Measurements from ENCODE around the gene RACK1.

Gene RACK1

DNA sequence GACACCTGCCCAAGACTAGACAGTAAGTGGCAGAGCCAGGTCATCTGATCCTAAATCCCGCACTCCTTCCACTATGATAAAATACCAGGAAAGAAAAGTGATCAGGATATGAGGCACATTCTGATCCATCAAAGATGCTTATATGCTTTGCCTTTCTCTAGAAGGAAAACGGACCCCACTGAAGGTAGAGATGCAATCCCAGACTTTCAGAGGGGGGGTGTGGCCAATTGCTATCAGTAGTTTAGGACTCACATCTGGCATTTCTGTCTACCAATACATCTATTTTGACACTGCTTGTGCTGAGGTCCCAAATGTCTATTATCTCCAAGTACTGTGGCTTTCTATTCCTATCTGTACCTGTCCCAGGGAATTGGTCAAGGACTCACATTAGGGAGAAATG lies 15.6 kb upstream of the RACK1 start:
- DNase-seq: no peak

DNA sequence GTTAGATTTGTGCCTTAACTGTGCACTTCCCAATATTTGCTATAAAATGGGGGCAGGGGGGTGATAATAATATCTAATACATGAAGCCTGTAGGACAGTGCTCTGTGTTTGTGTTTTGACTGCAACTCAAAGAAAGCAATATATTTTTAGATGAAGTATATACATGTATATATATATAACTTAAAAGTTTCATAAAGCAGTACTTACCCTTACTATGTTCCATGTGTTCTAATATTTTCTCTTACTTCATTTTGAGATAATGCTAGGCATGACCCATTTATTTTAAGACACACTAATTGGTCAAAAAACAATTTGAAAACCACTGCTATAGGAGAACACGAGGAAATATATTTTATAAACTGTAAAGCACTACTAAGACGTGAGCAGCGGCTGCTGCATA lies 14.9 kb upstream of the RACK1 start:
- no peak for DNase-seq

GRCh38 chr5:181255836-181256578 lies 12.3 kb upstream of the RACK1 start:
- DNase-seq: no peak

DNA sequence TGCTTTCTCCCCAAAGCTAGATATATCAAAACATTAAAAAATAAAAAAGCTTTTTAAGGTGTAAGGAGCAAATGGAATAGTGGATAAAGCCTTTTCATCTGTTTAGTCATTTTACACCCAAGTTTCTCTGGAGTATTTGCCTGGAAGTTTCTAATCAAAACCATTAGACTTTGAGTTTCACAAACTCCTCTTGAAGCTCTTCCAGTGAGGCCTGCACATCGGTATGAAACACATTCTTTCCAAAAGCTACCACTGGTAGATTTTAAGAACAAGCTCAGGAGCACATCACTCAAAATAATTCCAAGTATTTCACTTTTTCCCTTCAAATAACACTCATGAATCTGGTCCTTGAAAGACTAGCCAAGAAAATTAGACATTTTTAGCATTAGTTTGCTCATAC lies 11.6 kb upstream of the RACK1 start:
- no peak for DNase-seq

DNA sequence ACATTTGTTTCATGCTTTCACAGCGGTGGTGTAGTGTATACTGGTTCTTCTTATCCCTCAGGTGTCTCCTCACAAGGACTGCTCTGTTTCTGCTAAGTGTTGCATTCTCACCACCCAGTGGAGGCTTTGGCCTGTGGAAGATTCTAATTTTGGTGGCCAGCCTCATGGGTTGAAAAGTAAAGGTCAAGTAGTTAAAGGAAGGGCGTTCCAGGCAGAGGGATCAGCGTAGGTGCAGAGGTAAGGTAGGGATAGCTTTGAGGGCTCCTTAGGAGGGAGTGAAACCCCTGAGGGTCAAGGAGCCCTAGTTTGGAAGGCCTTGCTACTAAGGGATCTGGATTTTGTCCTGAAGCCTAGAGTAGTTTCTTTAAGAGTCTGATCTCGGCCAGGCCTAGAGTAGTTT lies 4.6 kb upstream of the RACK1 start:
- DNase-seq: no peak

- DNase-seq: no peak
Observed at GRCh38 chr5:181246276-181247049, 2.8 kb upstream of the RACK1 start.

GRCh38 chr5:181245427-181246275 lies 1.9 kb upstream of the RACK1 start:
- DNase-seq: no peak

- no peak for DNase-seq
Observed at GRCh38 chr5:181243018-181243563, 615 bp downstream of the RACK1 start.

DNA sequence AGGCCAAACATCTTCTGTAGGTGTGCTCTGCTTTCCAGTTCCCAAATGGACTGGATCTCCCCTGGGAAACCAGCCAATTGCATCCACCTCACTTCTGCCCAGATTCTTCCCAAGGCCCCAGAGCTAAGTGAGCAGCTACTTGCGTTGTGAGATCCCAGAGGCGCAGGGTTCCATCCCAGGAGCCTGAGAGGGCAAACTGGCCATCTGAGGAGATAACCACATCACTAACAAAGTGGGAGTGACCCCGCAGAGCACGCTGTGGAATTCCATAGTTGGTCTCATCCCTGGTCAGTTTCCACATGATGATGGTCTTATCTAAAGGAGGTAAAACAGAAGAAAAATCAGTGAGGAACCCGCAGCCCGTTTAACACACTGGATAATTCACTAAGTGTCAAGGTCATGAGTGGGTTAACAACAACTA lies 1.7 kb downstream of the RACK1 start:
- no peak for DNase-seq

DNA sequence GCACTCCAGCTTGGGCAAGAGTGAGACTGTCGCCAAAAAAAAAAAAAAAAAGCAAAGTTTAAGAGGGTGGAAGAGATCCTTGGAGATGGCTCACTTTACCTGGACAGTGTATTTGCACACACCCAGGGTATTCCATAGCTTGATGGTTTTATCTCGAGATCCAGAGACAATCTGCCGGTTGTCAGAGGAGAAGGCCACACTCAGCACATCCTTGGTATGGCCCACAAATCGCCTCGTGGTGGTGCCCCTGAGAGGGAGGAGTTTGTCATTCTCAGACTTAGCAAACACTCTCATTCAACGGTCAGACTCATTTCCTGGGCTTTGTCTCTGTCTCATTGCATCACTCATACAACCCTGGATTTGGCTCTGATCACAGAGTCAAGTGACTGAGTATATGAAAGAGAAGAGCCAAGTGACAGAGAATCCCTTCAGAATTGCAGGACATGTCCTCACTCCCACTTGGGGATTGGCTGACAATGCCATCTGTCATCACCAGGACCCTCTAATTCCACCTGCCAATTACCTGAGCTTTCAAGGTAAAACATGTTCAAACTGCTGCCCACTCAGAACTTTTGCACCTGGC lies 2.2 kb downstream of the RACK1 start:
- DNase-seq: no peak

DNA sequence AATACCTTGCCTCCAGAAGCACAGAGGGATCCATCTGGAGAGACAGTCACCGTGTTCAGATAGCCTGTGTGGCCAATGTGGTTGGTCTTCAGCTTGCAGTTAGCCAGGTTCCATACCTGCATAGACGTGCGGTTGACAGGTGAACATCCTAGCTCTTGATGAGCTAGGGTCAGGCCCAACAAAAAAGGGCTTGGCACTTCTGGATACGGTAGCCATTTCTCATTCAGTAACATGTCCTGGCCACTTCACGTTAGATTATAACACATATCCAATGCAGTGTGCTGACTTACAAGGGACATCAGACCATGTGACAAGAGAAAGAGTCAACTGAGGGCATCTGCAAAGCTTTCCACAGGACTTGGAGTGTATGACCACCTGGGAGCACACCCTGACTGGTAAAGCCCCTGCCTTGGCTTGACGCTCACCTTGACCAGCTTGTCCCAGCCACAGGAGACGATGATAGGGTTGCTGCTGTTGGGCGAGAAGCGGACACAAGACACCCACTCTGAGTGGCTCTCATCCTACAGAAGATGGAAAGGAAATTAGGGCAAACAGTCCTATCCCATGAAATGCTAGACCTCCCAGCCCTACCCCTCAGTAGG lies 4.5 kb downstream of the RACK1 start:
- no peak for DNase-seq

GRCh38 chr5:181237729-181238385 lies 5.8 kb downstream of the RACK1 start:
- DNase-seq: no peak

DNA sequence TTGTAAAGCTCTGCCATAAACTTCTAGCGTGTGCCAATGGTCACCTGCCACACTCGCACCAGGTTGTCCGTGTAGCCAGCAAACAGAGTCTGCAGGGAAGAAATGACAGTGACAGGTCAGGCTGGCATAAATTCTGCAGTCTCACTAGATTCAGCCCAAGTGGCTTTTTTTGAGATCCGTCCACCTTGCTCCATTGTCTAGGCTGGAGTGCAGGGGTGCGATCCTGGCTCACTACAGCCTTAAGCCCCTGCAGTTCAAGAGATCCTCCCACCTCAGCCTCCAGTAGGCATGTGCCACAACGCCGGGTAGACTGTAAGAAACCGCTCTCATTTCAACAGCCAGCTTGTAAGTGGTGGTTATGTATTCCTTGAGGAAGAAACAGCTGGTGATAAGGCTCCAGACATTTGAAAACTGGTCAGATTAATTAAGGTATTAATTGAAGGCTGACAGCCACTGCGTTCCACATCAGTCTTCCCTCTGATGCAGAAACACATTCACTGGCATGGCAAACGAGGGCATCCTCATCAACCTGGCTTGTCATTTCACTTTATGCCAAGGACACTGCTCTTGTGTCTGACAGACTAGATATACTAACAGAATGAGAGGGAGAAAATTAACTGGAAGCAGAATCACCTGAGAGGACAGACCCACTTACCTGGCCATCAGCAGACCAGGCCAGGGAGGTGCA lies 6.6 kb downstream of the RACK1 start:
- no peak for DNase-seq

DNA sequence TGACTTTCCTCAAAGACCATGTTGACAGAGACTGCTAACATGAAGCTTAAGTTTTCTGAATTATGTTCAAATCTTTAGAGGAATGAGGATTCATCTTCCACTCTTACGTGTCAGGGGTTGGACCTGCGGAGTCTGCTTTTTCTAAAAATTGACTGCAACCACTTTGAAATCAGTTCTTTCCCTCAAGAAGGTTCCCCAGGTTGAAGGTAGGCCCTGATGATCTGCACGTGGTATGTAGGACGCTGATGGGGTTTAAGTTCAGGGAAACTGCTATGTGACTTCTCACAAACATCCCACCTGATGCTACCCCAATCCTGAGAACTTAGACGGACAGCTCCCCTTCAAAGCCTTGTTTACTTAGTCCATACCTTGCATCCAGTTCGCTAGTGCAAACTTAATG lies 7.2 kb downstream of the RACK1 start:
- DNase-seq: no peak

GRCh38 chr5:181235689-181236366 lies 7.9 kb downstream of the RACK1 start:
- DNase-seq: no peak

- DNase-seq: no peak
Observed at GRCh38 chr5:181235323-181235688, 8.4 kb downstream of the RACK1 start.

GRCh38 chr5:181234455-181235306 lies 9.0 kb downstream of the RACK1 start:
- DNase-seq: no peak

DNA sequence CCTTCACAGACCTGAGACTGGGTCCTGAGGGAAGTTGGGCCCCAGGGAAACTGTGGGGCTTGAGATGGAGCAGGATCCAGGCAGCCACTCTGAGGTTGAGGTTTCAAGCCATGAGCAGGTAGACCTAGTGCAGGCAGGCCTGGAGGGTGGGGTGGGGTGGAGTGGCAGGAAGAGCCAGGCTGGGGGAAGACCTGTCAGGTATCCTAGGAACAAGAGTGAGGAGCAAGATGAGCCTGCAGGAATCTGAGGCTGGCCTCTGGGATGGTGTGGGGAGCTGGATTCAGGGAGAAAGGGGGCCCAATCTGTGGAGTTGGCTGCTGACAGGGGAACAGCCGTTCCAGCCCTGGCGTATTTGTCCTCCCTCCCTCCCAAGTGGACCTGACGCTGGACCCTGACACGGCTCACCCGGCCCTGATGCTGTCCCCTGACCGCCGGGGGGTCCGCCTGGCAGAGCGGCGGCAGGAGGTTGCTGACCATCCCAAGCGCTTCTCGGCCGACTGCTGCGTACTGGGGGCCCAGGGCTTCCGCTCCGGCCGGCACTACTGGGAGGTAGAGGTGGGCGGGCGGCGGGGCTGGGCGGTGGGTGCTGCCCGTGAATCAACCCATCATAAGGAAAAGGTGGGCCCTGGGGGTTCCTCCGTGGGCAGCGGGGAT lies 9.8 kb downstream of the RACK1 start:
- DNase-seq: no peak
